ENCODE results near the gene PRDM16.

PRDM16 gene

DNA sequence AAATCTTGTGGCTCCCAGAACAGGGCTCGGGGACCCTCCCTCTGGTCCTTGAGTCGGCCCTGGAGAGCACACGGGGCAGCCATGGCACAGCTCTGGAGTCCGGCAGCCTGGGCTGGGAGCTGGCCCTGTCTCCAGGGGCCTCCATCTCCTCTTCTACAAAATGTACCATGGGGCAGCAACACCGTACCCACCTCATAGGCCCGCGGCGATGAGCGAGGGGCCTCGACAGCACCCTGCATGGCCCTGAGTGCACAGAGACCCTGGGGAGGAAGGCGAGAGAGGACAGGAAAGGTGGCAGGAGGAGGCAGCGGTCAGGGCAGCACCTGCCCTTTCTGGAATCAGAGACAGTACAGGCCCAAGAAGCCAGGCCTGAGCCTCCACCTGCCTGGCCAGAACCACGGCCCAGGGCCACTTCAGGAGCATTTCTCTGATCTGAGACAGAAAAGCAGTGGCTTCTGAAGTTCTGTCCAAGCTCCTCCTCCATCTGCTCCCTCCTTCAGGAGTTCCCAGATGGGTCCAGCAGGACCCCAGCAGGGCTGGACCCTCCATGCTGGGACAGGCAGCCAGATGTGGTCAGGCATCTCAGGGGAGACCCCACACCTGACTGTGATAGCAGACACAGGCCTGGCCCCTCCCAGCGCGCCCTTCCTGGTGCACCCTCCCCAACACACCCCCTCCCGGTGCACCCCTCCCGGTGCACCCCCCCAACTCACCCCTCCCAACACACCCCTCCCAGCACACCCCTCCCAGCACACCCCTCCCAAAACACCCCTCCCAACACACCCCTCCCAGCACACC, 309.6 kb downstream of the PRDM16 start:
- Histone ChIP-seq H2BK15ac (ENCODE audit: low read length) (no peak overlapping the region), H2BK5ac (ENCODE audit: low read length) (no peak overlapping the region), H2AFZ (ENCODE audit: low read length) (no peak overlapping the region), H2AK5ac (ENCODE audit: low read depth, low read length) (peak overlapping the region; percentile 70), H3K4ac (ENCODE audit: low read length) (no peak overlapping the region), H3K27ac (replicated peaks; ENCODE audit: low read length) (no peak overlapping the region), H3K4me1 (ENCODE audit: control insufficient read depth in 2 of 2, insufficient read depth in 1 of 2, low read depth in 1 of 2, low read length in 2 of 2) (peaks cover 0 to 5% of the 10 kb centered on the region in 2 donors), H3K36me3 (replicated peaks in 1 of 2; ENCODE audit: control insufficient read depth in 2 of 2, insufficient read depth in 2 of 2, low read length in 2 of 2) (no peaks in the 10 kb centered on the region), H3K9ac (ENCODE audit: low read depth, low read length, poor library complexity) (no peak overlapping the region), H3K18ac (ENCODE audit: low read length) (peak overlapping the region; percentile 83), H3K4me2 (ENCODE audit: insufficient read depth, low read length, poor library complexity, severe bottlenecking) (no peak overlapping the region), H4K91ac (ENCODE audit: low read depth, low read length, poor library complexity) (peak overlapping the region; percentile 30), H2BK12ac (ENCODE audit: low read length) (no peak overlapping the region), H3K4me3 (ENCODE audit: low read length in 2 of 2) (no peak overlapping the region), H3K23ac (ENCODE audit: low read depth, low read length, poor library complexity) (peak overlapping the region; percentile 3), H3K9me3 (replicated peaks in 1 of 2; ENCODE audit: control insufficient read depth in 2 of 2, insufficient read depth in 1 of 2, low read depth in 1 of 2, low read length in 2 of 2) (peaks cover 0 to 2% of the 10 kb centered on the region in 2 donors), H3K79me1 (ENCODE audit: low read depth, low read length) (peaks cover 2% of the 10 kb centered on the region), H3K14ac (ENCODE audit: low read length) (peak overlapping the region; percentile 47), H2BK120ac (ENCODE audit: low read depth, low read length) (no peak overlapping the region), H4K8ac (ENCODE audit: low read depth, low read length) (peak overlapping the region; percentile 17), H3K27me3 (ENCODE audit: control insufficient read depth in 3 of 3, insufficient read depth in 3 of 3, low read depth in 1 of 3, low read length in 3 of 3) (peaks cover 0 to 25% (median 0%) of the 10 kb centered on the region in 3 experiments)
- no peak for DNase-seq (ENCODE audit: low spot score)
- WGBS, 2 donors (ENCODE audit: extremely low coverage in 2 of 2, insufficient read length in 2 of 2, insufficient replicate concordance in 1 of 2) = no CpG with 5 or more reads among the region's 17 CpGs

DNA sequence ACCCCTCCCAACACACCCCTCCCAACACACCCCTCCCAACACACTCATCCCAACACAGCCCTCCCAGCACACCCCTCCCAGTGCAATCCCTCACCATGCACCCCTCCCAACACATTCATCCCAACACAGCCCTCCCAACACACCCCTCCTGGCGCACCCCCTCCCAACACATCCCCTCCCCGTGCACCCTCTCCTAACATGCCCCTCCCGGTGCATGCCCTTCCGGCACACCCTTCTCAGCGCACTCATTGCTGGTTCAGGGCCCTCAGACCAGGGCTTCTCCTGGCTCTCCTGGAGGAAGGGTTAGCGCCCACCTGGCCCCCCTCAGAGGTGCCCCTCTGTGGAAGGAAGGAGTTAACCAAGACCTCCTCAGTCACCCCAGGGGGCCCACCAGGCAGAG, 310.9 kb downstream of the PRDM16 start:
- Histone ChIP-seq H2BK5ac (ENCODE audit: low read length) (no peak overlapping the region), H3K4me1 (ENCODE audit: control insufficient read depth in 2 of 2, insufficient read depth in 1 of 2, low read depth in 1 of 2, low read length in 2 of 2) (peaks cover 0 to 5% of the 10 kb centered on the region in 2 donors), H2AFZ (ENCODE audit: low read length) (no peak overlapping the region), H3K9me3 (replicated peaks in 1 of 2; ENCODE audit: control insufficient read depth in 2 of 2, insufficient read depth in 1 of 2, low read depth in 1 of 2, low read length in 2 of 2) (peaks cover 0 to 2% of the 10 kb centered on the region in 2 donors), H3K23ac (ENCODE audit: low read depth, low read length, poor library complexity) (no peak overlapping the region), H3K4ac (ENCODE audit: low read length) (no peak overlapping the region), H3K9ac (ENCODE audit: low read depth, low read length, poor library complexity) (no peak overlapping the region), H4K8ac (ENCODE audit: low read depth, low read length) (no peak overlapping the region), H2AK5ac (ENCODE audit: low read depth, low read length) (no peak overlapping the region), H3K27me3 (ENCODE audit: control insufficient read depth in 3 of 3, insufficient read depth in 3 of 3, low read depth in 1 of 3, low read length in 3 of 3) (peaks cover 0 to 19% (median 0%) of the 10 kb centered on the region in 3 experiments), H3K4me3 (ENCODE audit: low read length in 2 of 2) (no peak overlapping the region), H3K27ac (replicated peaks; ENCODE audit: low read length) (no peak overlapping the region), H2BK12ac (ENCODE audit: low read length) (no peak overlapping the region), H3K79me1 (ENCODE audit: low read depth, low read length) (peaks cover 2% of the 10 kb centered on the region), H2BK120ac (ENCODE audit: low read depth, low read length) (no peak overlapping the region), H3K14ac (ENCODE audit: low read length) (peak overlapping the region; percentile 47), H3K18ac (ENCODE audit: low read length) (peak overlapping the region; percentile 64), H2BK15ac (ENCODE audit: low read length) (no peak overlapping the region), H3K36me3 (replicated peaks in 1 of 2; ENCODE audit: control insufficient read depth in 2 of 2, insufficient read depth in 2 of 2, low read length in 2 of 2) (no peaks in the 10 kb centered on the region), H3K4me2 (ENCODE audit: insufficient read depth, low read length, poor library complexity, severe bottlenecking) (no peak overlapping the region), H4K91ac (ENCODE audit: low read depth, low read length, poor library complexity) (no peak overlapping the region)
- DNase-seq (ENCODE audit: low spot score) = no peak
- WGBS, 2 donors (ENCODE audit: extremely low coverage in 2 of 2, insufficient read length in 2 of 2, insufficient replicate concordance in 1 of 2) = no CpG with 5 or more reads among the region's 6 CpGs

DNA sequence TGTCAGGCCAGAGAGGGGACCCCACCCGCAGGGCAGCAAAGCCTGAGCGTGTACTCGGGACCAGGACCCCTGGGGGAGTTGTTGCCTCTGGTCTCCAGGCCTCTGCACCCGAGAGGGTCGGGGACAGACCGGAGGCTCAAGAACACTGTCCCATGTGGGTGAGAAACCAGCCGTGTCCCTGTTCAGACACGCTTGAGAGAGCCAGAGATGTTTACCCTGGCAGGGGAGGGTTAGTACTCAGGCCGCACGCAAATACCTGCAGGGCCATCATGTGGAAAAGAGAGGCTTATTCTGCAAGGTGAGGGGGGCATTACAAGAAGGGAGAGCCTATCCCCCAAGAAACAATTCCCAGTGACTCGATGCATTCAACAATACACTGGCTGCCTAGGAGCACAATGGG, 311.5 kb downstream of the PRDM16 start:
- WGBS, 2 donors (ENCODE audit: extremely low coverage in 2 of 2, insufficient read length in 2 of 2, insufficient replicate concordance in 1 of 2) = no CpG with 5 or more reads among the region's 11 CpGs
- Histone ChIP-seq H3K9ac (ENCODE audit: low read depth, low read length, poor library complexity) (no peak overlapping the region), H3K4me2 (ENCODE audit: insufficient read depth, low read length, poor library complexity, severe bottlenecking) (no peak overlapping the region), H3K27me3 (ENCODE audit: control insufficient read depth in 3 of 3, insufficient read depth in 3 of 3, low read depth in 1 of 3, low read length in 3 of 3) (peaks cover 0 to 19% (median 0%) of the 10 kb centered on the region in 3 experiments), H3K4ac (ENCODE audit: low read length) (no peak overlapping the region), H3K23ac (ENCODE audit: low read depth, low read length, poor library complexity) (no peak overlapping the region), H3K18ac (ENCODE audit: low read length) (peak overlapping the region; percentile 90), H3K27ac (replicated peaks; ENCODE audit: low read length) (no peak overlapping the region), H2BK5ac (ENCODE audit: low read length) (no peak overlapping the region), H3K9me3 (replicated peaks in 1 of 2; ENCODE audit: control insufficient read depth in 2 of 2, insufficient read depth in 1 of 2, low read depth in 1 of 2, low read length in 2 of 2) (peaks cover 0 to 2% of the 10 kb centered on the region in 2 donors), H2AFZ (ENCODE audit: low read length) (no peak overlapping the region), H2BK12ac (ENCODE audit: low read length) (no peak overlapping the region), H3K4me3 (ENCODE audit: low read length in 2 of 2) (no peak overlapping the region), H4K8ac (ENCODE audit: low read depth, low read length) (no peak overlapping the region), H2BK15ac (ENCODE audit: low read length) (no peak overlapping the region), H3K4me1 (ENCODE audit: control insufficient read depth in 2 of 2, insufficient read depth in 1 of 2, low read depth in 1 of 2, low read length in 2 of 2) (peaks cover 0 to 5% of the 10 kb centered on the region in 2 donors), H3K14ac (ENCODE audit: low read length) (peak overlapping the region; percentile 47), H3K36me3 (replicated peaks in 1 of 2; ENCODE audit: control insufficient read depth in 2 of 2, insufficient read depth in 2 of 2, low read length in 2 of 2) (no peaks in the 10 kb centered on the region), H2BK120ac (ENCODE audit: low read depth, low read length) (no peak overlapping the region), H2AK5ac (ENCODE audit: low read depth, low read length) (peak overlapping the region; percentile 66), H4K91ac (ENCODE audit: low read depth, low read length, poor library complexity) (no peak overlapping the region), H3K79me1 (ENCODE audit: low read depth, low read length) (peaks cover 2% of the 10 kb centered on the region)
- no peak for DNase-seq (ENCODE audit: low spot score)

DNA sequence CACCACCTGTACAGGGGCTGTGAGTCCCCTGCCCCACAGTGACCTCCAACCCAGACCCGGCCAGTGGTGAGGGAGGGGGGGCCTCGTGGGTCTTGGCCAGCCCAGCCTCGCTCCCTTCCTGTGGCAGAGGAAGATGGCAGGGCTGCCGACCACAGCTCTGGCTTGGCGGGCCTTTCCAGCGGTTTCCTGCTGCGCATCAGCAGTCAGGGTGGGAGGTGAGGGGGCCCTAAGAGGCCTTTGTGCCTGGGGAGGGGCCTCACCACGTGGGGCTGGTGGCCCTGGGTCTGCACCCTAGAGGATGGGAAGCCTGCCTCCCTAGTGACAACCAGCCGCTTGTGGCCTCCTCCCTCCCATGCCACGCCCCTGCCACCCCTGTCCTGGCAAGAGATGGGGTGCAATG, 312.9 kb downstream of the PRDM16 start:
- H3K9ac ChIP-seq (ENCODE audit: low read depth, low read length, poor library complexity) = peak overlapping the region; percentile 44

More for the DNA sequence above, 312.9 kb downstream of the PRDM16 start:
- Histone ChIP-seq H4K91ac (ENCODE audit: low read depth, low read length, poor library complexity) (no peak overlapping the region), H3K4me1 (ENCODE audit: control insufficient read depth in 2 of 2, insufficient read depth in 1 of 2, low read depth in 1 of 2, low read length in 2 of 2) (peaks cover 0 to 5% of the 10 kb centered on the region in 2 donors), H3K18ac (ENCODE audit: low read length) (peak overlapping the region; percentile 64), H3K27me3 (ENCODE audit: control insufficient read depth in 3 of 3, insufficient read depth in 3 of 3, low read depth in 1 of 3, low read length in 3 of 3) (peaks cover 0 to 18% (median under 1%) of the 10 kb centered on the region in 3 experiments), H3K23ac (ENCODE audit: low read depth, low read length, poor library complexity) (peak overlapping the region; percentile 91), H3K4me2 (ENCODE audit: insufficient read depth, low read length, poor library complexity, severe bottlenecking) (no peak overlapping the region), H3K14ac (ENCODE audit: low read length) (no peak overlapping the region), H3K9me3 (replicated peaks in 1 of 2; ENCODE audit: control insufficient read depth in 2 of 2, insufficient read depth in 1 of 2, low read depth in 1 of 2, low read length in 2 of 2) (no peaks in the 10 kb centered on the region), H2BK120ac (ENCODE audit: low read depth, low read length) (no peak overlapping the region), H2BK5ac (ENCODE audit: low read length) (peak overlapping the region; percentile 4), H3K27ac (replicated peaks; ENCODE audit: low read length) (no peak overlapping the region), H3K79me1 (ENCODE audit: low read depth, low read length) (peaks cover 2% of the 10 kb centered on the region), H2AK5ac (ENCODE audit: low read depth, low read length) (peak overlapping the region; percentile 92), H2BK12ac (ENCODE audit: low read length) (no peak overlapping the region), H4K8ac (ENCODE audit: low read depth, low read length) (peak overlapping the region; percentile 43), H3K4me3 (ENCODE audit: low read length in 2 of 2) (no peak overlapping the region), H3K36me3 (replicated peaks in 1 of 2; ENCODE audit: control insufficient read depth in 2 of 2, insufficient read depth in 2 of 2, low read length in 2 of 2) (no peaks in the 10 kb centered on the region), H3K4ac (ENCODE audit: low read length) (no peak overlapping the region), H2AFZ (ENCODE audit: low read length) (no peak overlapping the region), H2BK15ac (ENCODE audit: low read length) (no peak overlapping the region)
- DNase-seq (ENCODE audit: low spot score) = no peak
- no CpG with 5 or more reads among the region's 10 CpGs for WGBS, 2 donors (ENCODE audit: extremely low coverage in 2 of 2, insufficient read length in 2 of 2, insufficient replicate concordance in 1 of 2)

Measured in neuronal stem cell (in vitro differentiated cells).